Measurements from ENCODE around the gene OPCML.

DNA sequence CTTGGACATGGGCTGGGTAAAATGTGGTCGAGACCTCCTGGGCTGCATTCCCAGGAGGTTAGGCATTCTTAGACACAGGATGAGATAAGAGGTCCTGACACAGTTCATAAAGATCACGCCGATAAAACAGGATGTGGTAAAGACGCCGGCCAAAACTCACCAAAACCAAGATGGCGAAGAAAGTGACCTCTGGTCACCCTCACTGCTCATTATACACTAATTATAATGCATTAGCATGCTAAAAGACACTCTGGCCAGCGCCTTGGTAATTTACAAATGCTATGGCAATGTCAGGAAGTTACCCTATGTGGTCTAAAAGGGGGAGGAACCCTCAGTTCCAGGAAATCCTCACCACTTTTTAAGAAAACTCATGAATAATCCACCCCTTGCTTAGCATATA is 983.3 kb downstream of the OPCML start:
- no peak for TF ChIP-seq CTCF (conservative IDR thresholded peaks at IDR 0.05 in 1 of 2, IDR thresholded peaks at IDR 0.05 in 1 of 2; ENCODE audit: extremely low read depth in 1 of 2, insufficient read depth in 1 of 2, low read depth in 1 of 2, low read length in 2 of 2)
- no peak for TF ChIP-seq EZH2 (IDR thresholded peaks at IDR 0.05; ENCODE audit: borderline replicate concordance, low read length)

Data from mammary epithelial cell (primary cell).